C1 segment of cervical spinal cord (tissue), 14 donors: ENCODE data around the gene MCM7.

Source experiments
- DNase-seq, 14 donors: peaks; one replicate each; lab custom pipeline; 2025; lab: John Stamatoyannopoulos, UW

MCM7 gene

DNA sequence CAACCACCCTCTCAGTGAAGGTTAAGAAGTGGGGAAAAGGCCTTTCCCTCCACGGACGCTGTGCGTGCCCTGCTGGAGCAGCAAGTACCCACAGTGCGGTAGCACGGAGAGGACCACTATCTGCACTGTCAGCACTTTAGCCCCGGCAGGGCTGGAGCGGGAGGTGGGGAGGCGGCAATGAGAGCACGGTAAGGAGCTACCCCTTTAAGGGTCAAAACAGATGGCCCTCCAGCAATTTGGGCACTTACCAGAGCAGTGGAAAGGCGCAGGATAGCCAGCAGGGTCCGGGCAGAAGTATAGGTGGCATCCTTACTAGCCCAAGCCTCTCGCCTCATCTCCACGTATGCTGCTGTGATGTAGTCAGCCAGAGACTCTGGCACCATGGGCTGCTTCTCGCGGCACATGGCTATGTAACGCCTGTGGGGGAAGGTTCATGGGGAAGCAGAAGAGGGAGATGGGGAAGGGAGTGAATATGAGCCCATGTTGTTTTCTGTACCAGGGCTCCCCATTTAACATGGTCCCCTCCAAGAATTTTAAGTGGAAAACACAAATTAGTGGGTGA, 7.2 kb downstream of the MCM7 start:
- DNase-seq = peak in 1 of 14 donors; percentile 41

DNA sequence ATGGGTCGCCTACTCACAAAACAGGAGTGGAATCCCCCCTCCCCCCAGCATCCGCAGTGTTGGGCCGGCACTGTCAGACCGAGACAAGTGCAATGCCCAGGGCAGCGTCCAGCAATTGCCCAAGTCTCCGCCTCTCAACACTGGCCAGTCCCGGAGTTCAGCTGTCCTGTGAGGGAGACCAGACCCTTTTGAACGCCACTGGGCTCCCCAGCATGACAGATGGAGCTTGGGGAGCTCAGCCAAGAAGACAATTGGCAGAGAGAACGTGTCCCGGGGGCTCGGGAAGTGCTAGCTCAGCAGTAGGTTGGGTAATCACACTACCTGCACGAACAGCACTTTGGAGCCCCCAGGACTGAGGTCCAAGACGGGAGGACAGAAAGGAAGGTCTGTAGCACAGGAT, 7.7 kb downstream of the MCM7 start:
- peak in 1 of 14 donors; percentile 41 for DNase-seq

DNA sequence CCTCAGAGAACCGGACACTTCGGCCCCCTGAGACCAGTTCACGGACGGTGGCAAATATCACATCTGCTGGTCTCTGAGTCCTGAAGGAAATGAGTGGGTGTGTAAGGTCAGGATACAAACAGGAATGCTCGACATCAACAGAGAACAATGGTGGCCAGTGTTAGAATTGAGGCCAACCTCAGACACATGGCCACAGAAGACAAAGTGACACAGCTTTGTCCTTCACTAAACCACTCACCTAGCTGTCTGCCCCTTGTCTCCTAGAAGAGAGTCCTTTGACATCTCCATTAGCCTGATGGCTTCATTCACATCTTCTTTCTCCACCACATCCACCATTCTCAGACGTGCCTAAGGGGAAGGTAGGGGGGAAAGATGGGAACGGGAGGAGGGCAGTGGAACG, 8.1 kb downstream of the MCM7 start:
- DNase-seq = peak in 1 of 14 donors; percentile 5

DNA sequence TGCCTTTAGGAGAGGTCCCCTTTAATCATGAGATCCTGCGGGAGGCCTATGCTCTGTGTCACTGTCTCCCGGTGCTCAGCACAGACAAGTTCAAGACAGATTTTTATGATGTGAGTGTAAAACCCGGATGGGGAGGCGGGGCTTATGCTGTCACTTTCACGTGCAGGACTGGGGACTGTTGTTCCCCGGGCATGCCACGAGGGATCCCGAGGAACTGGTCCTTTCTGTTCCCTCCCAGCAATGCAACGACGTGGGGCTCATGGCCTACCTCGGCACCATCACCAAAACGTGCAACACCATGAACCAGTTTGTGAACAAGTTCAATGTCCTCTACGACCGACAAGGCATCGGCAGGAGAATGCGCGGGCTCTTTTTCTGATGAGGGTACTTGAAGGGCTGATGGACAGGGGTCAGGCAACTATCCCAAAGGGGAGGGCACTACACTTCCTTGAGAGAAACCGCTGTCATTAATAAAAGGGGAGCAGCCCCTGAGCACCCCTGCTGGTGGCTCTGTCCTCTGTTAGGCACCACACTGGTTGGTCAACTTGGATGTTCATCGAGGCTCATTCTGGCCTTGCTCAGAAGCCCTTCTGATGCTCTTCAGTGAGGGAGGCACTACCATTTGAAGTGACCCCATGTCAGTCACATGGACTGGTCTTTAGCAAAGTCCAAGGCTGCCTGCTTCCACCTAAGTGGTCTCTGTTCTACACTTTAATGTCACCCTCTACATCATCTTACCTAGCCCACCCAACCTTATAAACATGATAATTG, 9.6 kb downstream of the MCM7 start:
- no peak for DNase-seq

DNA sequence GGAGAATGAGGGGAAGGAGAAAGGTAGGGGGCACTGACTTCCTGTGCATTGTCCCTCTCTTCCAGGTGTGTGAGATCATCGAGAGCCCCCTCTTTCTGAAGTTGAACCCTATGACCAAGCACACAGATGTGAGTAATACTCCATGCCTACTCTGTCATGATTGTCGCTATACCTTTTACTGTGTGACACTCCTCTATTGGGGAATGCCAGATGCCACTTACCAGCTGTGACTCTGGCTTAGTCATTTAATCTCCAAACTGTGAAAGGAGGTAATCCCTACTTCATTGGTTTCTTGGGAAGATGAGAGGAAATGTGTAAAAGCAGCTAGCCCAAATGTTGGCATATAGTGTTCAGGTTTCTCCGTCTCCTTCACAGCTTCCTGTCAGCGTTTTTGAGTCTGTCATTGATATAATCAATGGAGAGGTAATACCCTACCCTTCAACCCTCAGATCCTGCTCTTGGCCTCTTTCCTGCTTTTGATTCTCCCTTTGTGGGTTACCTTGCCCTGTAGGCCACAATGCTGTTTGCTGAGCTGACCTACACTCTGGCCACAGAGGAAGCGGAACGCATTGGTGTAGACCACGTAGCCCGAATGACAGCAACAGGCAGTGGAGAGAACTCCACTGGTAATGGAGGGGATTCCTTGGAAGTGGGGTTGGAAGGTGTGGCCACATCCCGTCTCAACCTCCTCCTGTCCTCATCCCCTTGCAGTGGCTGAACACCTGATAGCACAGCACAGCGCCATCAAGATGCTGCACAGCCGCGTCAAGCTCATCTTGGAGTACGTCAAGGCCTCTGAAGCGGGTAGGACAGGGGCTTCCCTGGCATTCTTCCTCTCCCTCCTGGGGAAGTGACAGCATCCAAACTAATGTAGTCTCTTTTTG, 10.4 kb downstream of the MCM7 start:
- DNase-seq = no peak

DNA sequence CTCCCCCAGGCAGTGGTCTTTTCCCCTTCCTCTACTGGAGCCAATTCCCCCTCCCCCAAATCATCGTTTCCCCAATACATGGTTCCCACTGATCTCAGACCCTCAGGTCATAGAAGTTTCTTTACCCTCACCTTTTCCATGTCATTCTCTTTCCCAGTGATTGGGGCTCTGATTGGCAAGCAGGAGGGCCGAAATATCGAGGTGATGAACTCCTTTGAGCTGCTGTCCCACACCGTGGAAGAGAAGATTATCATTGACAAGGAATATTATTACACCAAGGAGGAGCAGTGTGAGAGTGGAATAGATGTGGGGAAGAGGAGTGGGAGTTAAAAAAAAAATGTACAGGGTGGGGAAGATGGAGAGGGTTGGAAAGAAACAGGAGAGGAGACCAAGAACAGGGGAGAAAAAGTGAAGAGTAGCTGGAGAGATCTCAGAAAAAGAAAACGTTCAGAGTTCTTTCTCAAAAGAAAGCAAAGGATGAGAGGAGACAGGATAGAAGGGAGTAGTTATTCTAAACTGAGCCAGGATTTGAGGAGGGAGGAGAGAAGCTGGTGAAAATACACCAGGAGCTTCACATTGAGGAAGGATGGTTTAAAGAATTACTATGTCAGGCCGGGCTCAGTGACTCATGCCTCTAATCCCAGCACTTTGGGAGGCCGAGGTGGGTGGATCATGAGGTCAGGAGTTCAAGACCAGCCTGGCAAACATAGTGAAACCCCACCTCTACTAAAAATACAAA, 11.6 kb downstream of the MCM7 start:
- DNase-seq = peak in 1 of 14 donors; percentile 23

DNA sequence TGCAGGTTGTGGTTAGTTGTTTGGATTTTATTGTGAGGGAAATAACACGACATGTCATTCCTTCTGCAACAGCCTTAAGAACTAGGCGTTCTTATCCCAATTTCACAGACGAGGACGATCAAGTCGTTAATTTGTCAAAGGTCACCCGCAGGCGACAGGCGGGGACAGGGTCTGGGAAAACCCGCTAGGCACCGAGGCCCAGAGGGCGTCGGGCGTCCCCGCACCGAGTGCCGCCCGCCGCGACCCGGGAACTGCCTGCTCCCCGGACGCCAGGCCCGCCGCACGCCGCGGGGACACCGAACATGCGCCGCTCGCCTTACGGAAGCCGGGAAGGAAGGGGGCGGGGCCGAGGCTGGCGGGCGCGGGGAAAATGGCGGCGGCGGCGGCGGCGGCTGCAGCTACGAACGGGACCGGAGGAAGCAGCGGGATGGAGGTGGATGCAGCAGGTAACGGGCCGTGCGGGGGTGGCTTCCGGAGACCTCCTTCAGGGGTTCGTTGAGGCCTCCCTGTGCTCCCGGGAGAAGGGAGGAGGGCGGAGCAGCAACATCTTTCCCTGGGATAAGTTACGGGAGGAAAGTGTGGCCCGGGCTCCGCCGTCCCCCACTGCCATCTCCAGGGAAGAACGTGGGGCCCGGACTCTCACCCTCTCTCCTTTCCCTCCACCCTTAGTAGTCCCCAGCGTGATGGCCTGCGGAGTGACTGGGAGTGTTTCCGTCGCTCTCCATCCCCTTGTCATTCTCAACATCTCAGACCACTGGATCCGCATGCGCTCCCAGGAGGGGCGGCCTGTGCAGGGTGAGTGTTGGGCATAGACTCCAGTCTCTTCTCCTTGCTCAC, 12.4 kb downstream of the MCM7 start, which contains the start of gene COPS6:
COPS6 (plus strand) TSS at position 349 of the 837 bp plus-strand sequence; CDS start at position 371, 22 bp downstream.
- DNase-seq = peak; percentile 13 to 91 (median 69)

DNA sequence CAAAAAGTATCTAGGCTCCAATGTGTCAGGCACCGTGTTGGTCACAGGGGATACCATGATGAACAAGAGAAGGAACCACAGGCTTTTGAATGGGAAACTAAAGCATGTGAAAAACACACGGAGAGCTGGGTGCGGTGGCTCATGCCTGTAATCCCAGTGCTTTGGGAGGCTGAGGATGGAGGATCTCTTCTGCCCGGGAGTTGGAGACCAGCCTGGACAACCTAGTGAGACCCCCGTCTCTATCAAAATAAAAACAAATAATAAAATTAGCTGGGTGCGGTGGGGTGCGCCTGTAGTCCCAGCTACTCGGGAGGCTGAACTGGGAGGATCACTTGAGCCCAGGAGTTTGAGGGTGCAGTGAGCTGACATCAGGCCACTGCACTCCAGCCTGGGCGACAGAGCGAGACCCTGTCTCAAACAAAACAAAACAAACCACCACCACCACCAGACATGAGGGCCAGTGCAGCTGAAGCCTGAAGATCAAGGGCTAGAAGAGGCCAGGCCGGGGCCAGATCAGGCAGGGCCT, 13.0 kb downstream of the MCM7 start:
- peak in 1 of 14 donors; percentile 40 for DNase-seq

DNA sequence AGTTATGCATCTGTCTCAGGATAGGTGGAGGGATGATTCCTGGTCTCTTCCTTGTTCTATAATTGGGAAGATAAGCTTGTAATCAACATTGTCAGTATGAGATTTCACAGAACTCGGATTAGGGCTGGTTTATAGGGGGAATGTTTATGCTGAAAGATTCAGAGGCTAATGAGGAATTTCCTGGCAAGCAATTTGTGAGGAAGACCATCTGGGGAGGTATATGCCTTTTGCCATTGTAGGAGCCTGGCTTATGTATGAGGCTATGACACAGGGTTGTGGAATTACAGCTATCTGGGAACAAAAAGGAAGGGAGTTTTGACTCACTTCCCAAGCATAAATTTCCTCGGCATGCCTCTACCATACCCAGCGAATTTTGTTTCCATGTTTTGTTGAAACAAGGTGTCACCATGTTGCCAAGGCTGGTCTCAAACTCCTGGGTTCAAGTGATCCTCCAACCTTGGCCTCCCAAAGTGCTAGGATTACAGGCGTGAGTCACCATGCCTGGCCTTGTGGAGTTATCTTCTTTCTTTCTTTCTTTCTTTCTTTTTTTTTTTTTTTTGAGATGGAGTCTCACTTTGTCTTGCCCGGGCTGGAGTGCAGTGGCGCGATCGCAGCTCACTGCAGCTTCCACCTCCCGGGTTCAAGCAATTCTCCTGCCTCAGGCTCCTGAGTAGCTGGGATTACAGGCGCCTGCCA, 14.0 kb downstream of the MCM7 start:
- no peak for DNase-seq

DNA sequence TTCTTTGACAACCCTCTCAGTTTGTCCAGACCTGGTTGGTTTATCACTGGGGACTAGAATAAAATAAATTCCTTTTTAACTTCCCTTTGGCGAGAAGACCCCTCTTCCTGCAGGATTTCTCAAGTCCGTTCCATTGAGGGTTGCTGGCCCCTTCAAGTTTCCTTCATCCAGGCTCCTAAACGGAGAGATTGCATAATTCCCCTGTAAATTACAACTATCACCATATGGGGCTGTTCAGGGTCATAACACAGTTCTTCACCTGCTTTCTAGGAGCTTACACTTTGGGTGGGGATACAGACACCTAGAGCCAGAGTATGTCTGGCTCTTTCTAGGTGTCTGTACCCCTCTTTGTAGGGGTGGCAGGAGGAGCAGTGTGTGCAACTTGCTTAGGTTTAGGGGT, 15.7 kb downstream of the MCM7 start:
- no peak for DNase-seq

DNA sequence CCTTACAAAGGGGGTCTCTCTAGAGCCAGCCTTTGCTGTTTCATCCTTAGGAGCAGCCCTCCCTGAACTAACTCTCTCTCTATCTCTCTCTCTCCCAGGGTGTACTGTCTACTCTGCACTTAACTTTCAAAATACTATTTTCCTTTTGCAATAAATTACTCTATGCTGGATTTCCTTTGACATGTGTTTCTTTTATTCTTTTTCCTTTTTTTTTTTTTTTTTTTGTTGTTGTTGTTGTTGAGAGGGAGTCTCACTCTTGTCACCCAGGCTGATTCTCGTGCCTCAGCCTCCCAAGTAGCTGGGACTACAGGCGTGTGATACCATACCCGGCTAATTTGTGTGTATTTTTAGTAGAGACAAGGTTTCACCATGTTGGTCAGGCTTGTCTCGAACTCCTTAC, 18.2 kb downstream of the MCM7 start:
- no peak for DNase-seq

DNA sequence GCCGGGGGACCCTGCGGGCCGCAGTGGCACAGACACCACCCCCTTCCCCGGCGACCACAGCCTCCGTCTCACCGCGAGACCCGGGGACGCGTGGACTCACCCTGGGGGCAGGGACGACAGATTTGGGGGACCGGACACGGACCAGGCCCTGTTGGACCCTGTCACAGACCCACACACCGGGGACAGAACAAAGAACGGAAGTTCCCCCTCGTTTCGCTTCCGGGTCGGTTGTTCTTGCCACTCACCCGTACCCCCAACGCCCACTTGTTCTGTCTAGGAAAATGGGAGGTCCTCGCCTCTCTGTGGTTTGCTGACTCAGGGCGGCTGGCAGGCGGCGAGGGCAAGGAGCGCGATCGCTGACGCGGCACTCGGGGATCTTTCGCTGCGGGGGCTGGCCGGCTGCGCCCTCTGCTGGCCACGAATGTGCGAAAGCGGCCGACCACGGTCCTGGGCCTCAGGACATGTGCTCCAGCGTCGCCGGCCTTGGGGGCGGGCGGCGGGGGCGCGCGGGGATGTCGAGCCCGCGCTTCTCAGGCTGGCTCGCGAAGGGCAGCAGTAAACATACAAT, 19.6 kb downstream of the MCM7 start, which contains the start of gene ZNF3:
ZNF3 (minus strand) TSS at position 189 of the 568 bp plus-strand sequence. CDS start 4,366 bp downstream, outside the sequence.
- DNase-seq = peak; percentile 83 to 99 (median 98)

DNA sequence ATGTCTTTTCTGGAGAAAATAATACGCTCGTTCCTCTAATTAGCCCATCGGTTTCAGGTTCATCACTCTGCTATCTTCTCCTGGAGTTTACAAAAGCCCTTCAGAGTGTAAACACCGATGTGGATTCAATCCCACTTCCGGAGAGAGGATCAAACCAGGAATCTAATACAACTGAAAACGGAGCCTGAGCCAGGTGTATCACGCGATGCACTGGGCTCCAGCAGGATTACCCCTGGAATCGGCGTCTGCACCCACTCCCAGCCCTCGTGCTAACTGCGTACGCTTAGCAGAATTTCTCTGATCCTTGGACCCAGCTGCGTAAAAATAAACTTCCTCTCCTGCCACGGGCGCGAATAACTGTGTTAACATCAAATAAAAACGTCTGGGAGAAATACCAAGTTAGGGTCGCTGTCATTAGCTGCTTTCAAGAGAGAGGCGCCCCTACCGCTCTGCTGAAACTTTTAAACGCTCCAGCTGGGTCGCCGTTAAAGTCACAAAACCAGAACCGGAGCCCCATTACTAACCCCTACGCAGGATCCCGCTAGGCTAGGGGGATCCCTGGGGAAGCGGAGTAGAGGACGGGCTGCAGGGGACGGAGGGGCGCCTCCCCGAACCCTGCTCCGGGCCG, 20.2 kb downstream of the MCM7 start:
- no peak for DNase-seq

DNA sequence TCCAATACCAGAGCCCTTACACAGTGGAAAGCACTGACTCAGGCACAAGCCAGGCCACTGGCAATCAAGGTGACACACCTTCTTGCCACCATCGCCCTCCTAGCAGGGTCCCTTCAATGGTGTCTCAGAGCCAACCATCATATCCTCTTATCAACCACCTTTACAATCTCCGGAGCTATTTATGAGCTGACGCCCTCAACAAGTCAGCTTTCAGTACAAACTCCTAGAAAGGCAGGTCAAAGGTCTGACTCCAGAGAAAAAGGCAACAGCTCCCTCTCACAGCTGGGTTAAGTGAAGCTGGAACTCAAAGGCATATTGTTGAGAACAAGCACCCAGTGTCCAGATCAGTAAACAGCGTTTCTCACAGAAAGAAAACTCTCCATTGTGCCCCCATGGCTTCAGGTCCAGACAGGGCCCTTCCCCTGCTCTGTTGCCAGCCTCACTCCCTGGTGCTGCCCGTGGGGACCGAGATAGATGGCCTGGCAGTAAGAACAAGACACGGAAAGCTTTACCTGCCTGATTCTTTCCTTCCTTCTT, 22.1 kb downstream of the MCM7 start:
- DNase-seq = peak in 11 of 14 donors; percentile 7 to 69 (median 45)

DNA sequence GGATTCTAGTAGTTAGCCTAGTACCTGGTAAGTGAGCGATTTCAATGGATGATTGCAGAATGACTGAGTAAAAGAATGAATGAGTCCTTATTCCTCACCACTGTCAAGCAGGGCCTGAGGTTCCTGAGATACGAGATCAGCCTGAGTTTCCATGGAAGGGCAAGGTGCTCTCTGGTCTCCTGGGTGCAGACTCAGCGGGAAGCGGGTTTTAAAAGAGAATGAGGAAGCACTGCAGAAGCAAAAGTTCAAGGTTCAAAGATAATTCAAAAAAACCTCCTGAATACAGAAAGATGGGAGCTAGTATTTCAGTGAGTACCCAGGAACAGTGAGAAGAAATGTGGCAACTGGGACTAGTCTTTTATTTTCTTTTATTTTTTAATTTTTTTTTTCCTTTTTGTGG, 24.0 kb downstream of the MCM7 start:
- DNase-seq = no peak

DNA sequence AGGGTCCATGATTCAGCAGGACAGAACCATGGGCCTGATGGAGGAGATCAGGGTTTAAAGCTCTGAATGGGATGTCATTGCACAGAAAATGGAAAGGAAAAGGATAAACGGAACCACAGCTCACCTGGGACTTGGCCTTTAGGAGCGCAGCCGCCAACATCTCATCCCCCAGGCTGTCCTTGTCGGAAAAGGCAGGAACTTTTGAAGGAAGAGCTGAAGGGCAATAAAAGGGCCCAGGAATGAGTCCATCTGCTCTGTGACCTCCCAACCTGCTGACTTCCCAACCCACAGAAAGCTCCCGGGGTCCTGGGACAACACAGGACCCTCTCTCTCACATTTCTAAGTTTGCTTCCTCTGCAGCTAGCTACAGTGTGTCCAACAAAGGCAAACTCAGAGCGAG, 25.8 kb downstream of the MCM7 start:
- DNase-seq = no peak

DNA sequence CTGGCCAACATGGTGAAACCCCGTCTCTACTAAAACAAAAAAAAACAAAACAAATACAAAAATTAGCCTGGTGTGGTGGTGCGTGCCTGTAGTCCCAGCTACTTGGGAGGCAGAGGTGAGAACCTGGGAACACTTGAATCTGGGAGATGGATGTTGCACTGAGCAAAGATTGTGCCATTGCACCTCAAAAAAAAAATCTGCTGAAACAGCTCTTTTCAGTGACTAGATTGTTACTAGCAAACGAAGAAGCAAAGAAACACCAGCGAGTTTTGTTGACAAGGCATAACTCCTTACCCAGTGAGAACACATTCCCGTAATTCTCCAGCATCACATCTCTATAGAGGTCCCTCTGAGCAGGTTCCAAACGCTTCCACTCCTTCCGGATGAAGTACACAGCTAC, 26.4 kb downstream of the MCM7 start:
- no peak for DNase-seq

DNA sequence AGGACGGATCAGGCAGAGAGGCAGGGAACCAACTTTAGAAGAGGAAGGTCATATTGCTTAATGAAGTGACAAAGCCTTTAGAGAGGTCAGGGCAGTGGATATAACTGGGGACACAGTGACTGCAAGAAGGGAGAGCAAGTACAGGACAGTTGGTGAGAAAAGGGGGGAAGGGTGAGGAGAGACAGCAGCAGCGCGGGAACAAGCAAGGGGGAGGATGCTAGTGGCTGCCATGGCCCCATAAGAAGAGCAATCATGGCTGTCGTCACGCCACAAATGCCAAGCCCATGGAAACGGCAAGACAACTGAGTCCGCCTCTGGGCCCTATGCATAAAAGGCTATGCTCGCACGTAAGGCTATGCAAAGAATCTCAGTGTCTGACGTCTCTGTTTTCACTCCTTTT, 28.7 kb downstream of the MCM7 start:
- DNase-seq = no peak
